HCT116 (cell line): ENCODE results near the gene POLG. TPM values are rescaled to one million over a fixed set of nuclear protein-coding genes. Genes with fewer than 3 reads are reported as not detected.

Source experiments
- ATAC-seq: fragments of 200-7000 bp; cut with Tn5 transposase; 2 replicates; pipeline ENCODE4 v1.9.1; 2020; ENCODE audit warnings: mild to moderate bottlenecking, moderate library complexity
- BruUV-seq: library from RNA; stranded (reverse); fragments of 400-500 nt; replicated peaks from 2 replicates; lab custom pipeline; 2021; lab: Mats Ljungman, UMichigan
- CTCF ChIA-PET: fragments of 300-600 bp; sonication (Branson Sonifier 250); formaldehyde crosslinking; loops from one replicate; lab custom pipeline; 2021; ENCODE audit warnings: antibody characterized with exemption; lab: Charles Lee
- POLR2A ChIA-PET: fragments of 300-600, 350-600 bp; sonication (Branson Sonifier 250); formaldehyde crosslinking; loops from one replicate; lab custom pipeline; 2021; ENCODE audit warnings: antibody characterized with exemption; lab: Charles Lee
- RAD21 ChIA-PET, 2 experiments: fragments of 300-600 bp; sonication (Branson Sonifier 250); formaldehyde crosslinking; loops; one replicate each; lab custom pipeline; 2023; ENCODE audit warnings: low total read pairs in 2 of 2; ENCODE audit not compliant: uncharacterized antibody in 2 of 2, unreplicated experiment in 2 of 2, low non-redundant PET in 1 of 2; lab: Charles Lee
- DNase-seq: peaks from one replicate; pipeline ENCODE4 v3.0.0-alpha.2; 2010; ENCODE audit warnings: low read depth, low spot score
- H2AFZ ChIP-seq: fragments of 200-600 bp; shearing (Covaris generic), sonication (generic); 2 replicates; pipeline ENCODE4 v1.6.1; 2017; ENCODE audit warnings: low read depth, mixed run types, mixed read lengths, antibody characterized with exemption, low read length; ENCODE audit not compliant: poor library complexity, severe bottlenecking
- H3K27ac ChIP-seq: 2 replicates; pipeline ENCODE4 v1.5.1; 2012; ENCODE audit warnings: low read depth, low read length
- H3K27me3 ChIP-seq: fragments of 200-600 bp; sonication (generic); 2 replicates; pipeline ENCODE4 v1.6.1; 2016; ENCODE audit warnings: mixed run types, low read length, mixed read lengths; ENCODE audit not compliant: insufficient read depth
- H3K36me3 ChIP-seq, 2 experiments: fragments of 200-500 bp in 1 of 2; fragments of 200-600 bp in 1 of 2; sonication (Bioruptor generic) in 1 of 2; sonication (generic) in 1 of 2; 2 replicates each; pipeline versions ENCODE4 v1.5.1 to v1.6.1; 2014 to 2016; ENCODE audit warnings: low read length in 2 of 2, inconsistent platforms in 1 of 2, mixed read lengths in 1 of 2, mixed run types in 1 of 2; ENCODE audit not compliant: insufficient read depth in 2 of 2, control insufficient read depth in 1 of 2
- H3K4me1 ChIP-seq, 2 experiments: fragments of 200-600 bp in 1 of 2; sonication (generic) in 1 of 2; 2 replicates each; pipeline versions ENCODE4 v1.5.1 to v1.6.1; 2012 to 2017; ENCODE audit warnings: low read length in 2 of 2, inconsistent platforms in 1 of 2, mild to moderate bottlenecking in 1 of 2, mixed read lengths in 1 of 2, mixed run types in 1 of 2, moderate library complexity in 1 of 2; ENCODE audit not compliant: insufficient read depth in 2 of 2, control insufficient read depth in 1 of 2
- H3K4me2 ChIP-seq: fragments of 200-600 bp; sonication (generic); 2 replicates; pipeline ENCODE4 v1.6.1; 2017; ENCODE audit warnings: mixed run types, low read length, mixed read lengths
- H3K4me3 ChIP-seq, 2 experiments: fragments of 200-600 bp in 1 of 2; sonication (generic) in 1 of 2; replicated peaks in 1 of 2; 2 replicates each; pipeline ENCODE4 v1.5.1; 2011 to 2016; ENCODE audit warnings: low read length in 2 of 2, control low read depth in 1 of 2, low read depth in 1 of 2, mild to moderate bottlenecking in 1 of 2, mixed read lengths in 1 of 2, mixed run types in 1 of 2
- H3K79me2 ChIP-seq: fragments of 200-600 bp; sonication (generic); 2 replicates; pipeline ENCODE4 v1.6.1; 2017; ENCODE audit warnings: mild to moderate bottlenecking, mixed run types, low read length, moderate library complexity, mixed read lengths; ENCODE audit not compliant: insufficient read depth
- H3K9ac ChIP-seq: fragments of 200-600 bp; sonication (generic); 2 replicates; pipeline ENCODE4 v1.6.1; 2016; ENCODE audit warnings: low read length, mixed read lengths
- H3K9me2 ChIP-seq: fragments of 200-600 bp; sonication (generic), shearing (Covaris generic); 2 replicates; pipeline ENCODE4 v1.6.1; 2017; ENCODE audit warnings: mixed run types, mild to moderate bottlenecking, moderate library complexity; ENCODE audit not compliant: insufficient read depth
- H3K9me3 ChIP-seq, 2 experiments: fragments of 200-500 bp in 1 of 2; fragments of 200-600 bp in 1 of 2; sonication (Bioruptor generic) in 1 of 2; sonication (generic) in 1 of 2; 2 replicates each; pipeline ENCODE4 v1.6.1; 2014 to 2017; ENCODE audit warnings: low read length in 2 of 2, mixed read lengths in 2 of 2, inconsistent platforms in 1 of 2, low read depth in 1 of 2, mild to moderate bottlenecking in 1 of 2, mixed run types in 1 of 2, moderate library complexity in 1 of 2; ENCODE audit not compliant: control insufficient read depth in 1 of 2, insufficient read depth in 1 of 2
- H4K20me1 ChIP-seq: fragments of 200-600 bp; sonication (generic), shearing (Covaris generic); 2 replicates; pipeline ENCODE4 v1.6.1; 2017; ENCODE audit warnings: mixed run types, mild to moderate bottlenecking, moderate library complexity; ENCODE audit not compliant: insufficient read depth
- ATF3 ChIP-seq: IDR thresholded peaks from 2 replicates; pipeline ENCODE4 v1.6.1; 2012
- CBX3 ChIP-seq: IDR thresholded peaks from 2 replicates; pipeline ENCODE4 v1.6.1; 2012; ENCODE audit warnings: low read depth
- CEBPB ChIP-seq: IDR thresholded peaks from 2 replicates; pipeline ENCODE4 v1.6.1; 2012; ENCODE audit warnings: low read depth
- ELF1 ChIP-seq: IDR thresholded peaks from 2 replicates; pipeline ENCODE4 v1.6.1; 2012; ENCODE audit warnings: low read depth, borderline replicate concordance
- EZH2 ChIP-seq: fragments of 200-600 bp; sonication (generic); IDR thresholded peaks from 2 replicates; pipeline ENCODE4 v1.6.1; 2017; ENCODE audit warnings: antibody characterized with exemption, mixed run types
- EZH2phosphoT487 ChIP-seq: fragments of 200-600 bp; IDR thresholded peaks from 2 replicates; pipeline ENCODE4 v1.6.1; 2018; ENCODE audit warnings: antibody characterized with exemption, borderline replicate concordance
- FOSL1 ChIP-seq: IDR thresholded peaks from 2 replicates; pipeline ENCODE4 v1.6.1; 2012; ENCODE audit warnings: low read depth
- POLR2AphosphoS5 ChIP-seq: IDR thresholded peaks from 2 replicates; pipeline ENCODE4 v1.6.1; 2011; ENCODE audit warnings: mild to moderate bottlenecking, low read depth, low read length, moderate library complexity
- SIN3A ChIP-seq: IDR thresholded peaks from 2 replicates; pipeline ENCODE4 v1.6.1; 2012; ENCODE audit warnings: low read depth
- SRF ChIP-seq: IDR thresholded peaks from 2 replicates; pipeline ENCODE4 v1.6.1; 2012; ENCODE audit warnings: low read depth
- TCF7L2 ChIP-seq: IDR thresholded peaks from 2 replicates; pipeline ENCODE4 v1.7.0; 2011; ENCODE audit warnings: borderline replicate concordance, inconsistent platforms; ENCODE audit not compliant: insufficient read depth, insufficient read length; ENCODE audit errors: extremely low read depth
- YY1 ChIP-seq: IDR thresholded peaks from 2 replicates; pipeline ENCODE4 v1.6.1; 2011; ENCODE audit warnings: low read length, low read depth, moderate library complexity, mild to moderate bottlenecking; ENCODE audit not compliant: insufficient replicate concordance; ENCODE audit errors: extremely low read depth
- ZFX ChIP-seq: fragments of 450-650 bp; IDR thresholded peaks from 2 replicates; pipeline ENCODE4 v1.6.1; 2017
- ZNF274 ChIP-seq: fragments of 200-500 bp; sonication (Bioruptor generic); IDR thresholded peaks from 2 replicates; pipeline ENCODE4 v1.6.1; 2014; ENCODE audit warnings: mild to moderate bottlenecking, low read depth, low read length, inconsistent platforms
- intact Hi-C: fragments of 100-400 bp; cut with micrococcal nuclease; formaldehyde crosslinking; loops from 2 replicates; pipeline ENCODE4 v1.10.0; 2022
- total RNA-seq: library from RNA; stranded (reverse); gene quantifications from one replicate; pipeline ENCODE4 v1.2.1, GENCODE V29; 2021; ENCODE audit not compliant: unreplicated experiment
- TF ChIP-seq, protein P1 (sequence below): IDR thresholded peaks from 2 replicates; pipeline ENCODE4 v1.6.1; 2012

The POLG gene
- total RNA-seq, 1 experiment from 2014 or later: 72.7 TPM

DNA sequence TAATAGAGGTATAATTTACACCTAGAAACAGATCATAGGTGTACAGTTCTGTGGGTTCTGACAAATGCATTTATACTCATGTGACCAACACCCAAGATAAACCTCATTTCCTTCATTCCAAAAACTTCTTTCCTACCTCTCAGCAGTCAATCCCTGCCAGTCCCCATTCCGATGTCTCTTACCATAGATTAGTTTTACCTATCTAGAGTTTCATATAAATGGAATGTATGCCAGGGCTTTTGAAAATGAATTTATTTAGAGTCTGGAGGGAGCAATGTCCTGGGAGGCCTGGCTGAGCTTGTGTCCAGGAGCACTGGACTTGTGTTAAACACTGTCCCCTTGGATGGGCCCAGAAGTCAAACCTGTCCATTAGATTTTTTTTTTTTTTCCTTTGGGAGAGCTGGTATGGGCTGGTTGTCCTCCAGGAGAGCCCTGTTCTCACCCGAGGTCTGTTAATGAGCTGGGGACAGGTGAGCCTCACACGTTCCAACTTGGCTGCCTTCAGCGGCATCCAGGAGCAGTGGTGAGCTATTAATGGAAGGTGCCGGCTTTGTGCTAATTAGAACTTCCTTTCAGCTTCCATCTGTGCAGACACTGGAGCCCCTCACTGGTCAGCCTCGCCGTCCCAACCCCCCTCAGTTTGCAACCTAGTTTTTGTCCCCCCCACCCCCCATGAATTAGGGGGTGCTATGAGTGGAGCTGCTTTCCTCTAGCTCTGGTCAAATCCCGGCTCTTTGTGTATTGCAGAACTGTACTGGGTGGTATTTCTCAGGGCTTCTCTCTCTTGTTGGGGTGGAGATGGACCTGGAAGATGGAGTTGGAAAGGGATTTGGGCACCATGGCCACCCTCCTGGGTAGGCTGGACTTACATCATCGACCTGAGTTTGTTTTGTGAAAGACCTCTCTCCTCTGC is 40.7 kb upstream of the POLG start:
- ChIA-PET CTCF (interaction anchor here (2.7 kb wide), 1 partner anchor 17 kb away, joined by 15 read pairs; no protein-coding TSS in a partner anchor), RAD21 (interaction anchor here in 1 of 2 experiments (1.0 kb wide), 1 partner anchor 17 kb away, joined by 3 read pairs; no protein-coding TSS in a partner anchor), POLR2A (no interaction called here)
- no peaks in the 10 kb centered on the region for H3K4me1 ChIP-seq
- intact Hi-C loops: no loop called here
- no TSS peak for BruUV-seq
- no peaks in the 10 kb centered on the region for H3K9me3 ChIP-seq
- TF ChIP-seq FOSL1 (no peak), SRF (no peak), ZNF274 (no peak), CBX3 (no peak), TCF7L2 (no peak), EZH2phosphoT487 (no peak), EZH2 (no peak), CEBPB (no peak), ZFX (no peak), ELF1 (no peak), YY1 (no peak), ATF3 (no peak), POLR2AphosphoS5 (no peak), SIN3A (no peak)
- TF ChIP-seq, protein P1, sequence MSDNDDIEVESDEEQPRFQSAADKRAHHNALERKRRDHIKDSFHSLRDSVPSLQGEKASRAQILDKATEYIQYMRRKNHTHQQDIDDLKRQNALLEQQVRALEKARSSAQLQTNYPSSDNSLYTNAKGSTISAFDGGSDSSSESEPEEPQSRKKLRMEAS: no peak
- 0 out of 2 replicates have a peak, but pooled peaks cover 3% of the 10 kb centered on the region for H3K27me3 ChIP-seq
- no peak overlapping the region for H3K4me2 ChIP-seq
- H3K4me3 ChIP-seq: no peak overlapping the region
- H3K9me2 ChIP-seq: no peaks in the 10 kb centered on the region
- H4K20me1 ChIP-seq: no peaks in the 10 kb centered on the region
- H3K9ac ChIP-seq: no peak overlapping the region
- no peak overlapping the region for H2AFZ ChIP-seq
- ATAC-seq (no peak), DNase-seq (no peak)
- H3K79me2 ChIP-seq: no peaks in the 10 kb centered on the region
- H3K36me3 ChIP-seq: no peaks in the 10 kb centered on the region
- no peak overlapping the region for H3K27ac ChIP-seq
